ENCODE measurements around the gene GNAL. TPM values are rescaled to one million over a fixed set of nuclear protein-coding genes. Genes with fewer than 3 reads are reported as not detected.

Gene GNAL
- total and polyA plus RNA-seq, 2 experiments from 2014 or later = 7.5 to 21.6 TPM

DNA sequence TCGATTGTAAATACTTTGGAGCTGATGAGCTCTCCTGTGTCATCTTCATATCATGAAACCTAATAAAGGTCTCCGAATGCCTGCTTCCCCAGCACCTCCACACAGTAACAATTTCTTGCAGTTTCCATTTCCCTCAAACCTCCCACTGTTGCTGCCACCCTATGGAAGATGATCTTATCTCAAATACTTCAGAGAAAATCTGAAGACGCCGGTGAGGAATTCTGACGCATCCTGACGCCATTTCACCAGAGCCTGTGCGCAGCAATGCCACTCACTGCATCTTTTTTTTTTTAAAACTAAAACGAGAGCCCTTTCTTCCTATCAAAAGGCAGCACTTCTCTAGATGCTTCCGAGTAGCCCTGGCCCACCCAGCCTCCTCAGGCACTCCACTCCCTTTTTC lies 31.9 kb upstream of the GNAL start (continued):
- TF ChIP-seq, protein P1, sequence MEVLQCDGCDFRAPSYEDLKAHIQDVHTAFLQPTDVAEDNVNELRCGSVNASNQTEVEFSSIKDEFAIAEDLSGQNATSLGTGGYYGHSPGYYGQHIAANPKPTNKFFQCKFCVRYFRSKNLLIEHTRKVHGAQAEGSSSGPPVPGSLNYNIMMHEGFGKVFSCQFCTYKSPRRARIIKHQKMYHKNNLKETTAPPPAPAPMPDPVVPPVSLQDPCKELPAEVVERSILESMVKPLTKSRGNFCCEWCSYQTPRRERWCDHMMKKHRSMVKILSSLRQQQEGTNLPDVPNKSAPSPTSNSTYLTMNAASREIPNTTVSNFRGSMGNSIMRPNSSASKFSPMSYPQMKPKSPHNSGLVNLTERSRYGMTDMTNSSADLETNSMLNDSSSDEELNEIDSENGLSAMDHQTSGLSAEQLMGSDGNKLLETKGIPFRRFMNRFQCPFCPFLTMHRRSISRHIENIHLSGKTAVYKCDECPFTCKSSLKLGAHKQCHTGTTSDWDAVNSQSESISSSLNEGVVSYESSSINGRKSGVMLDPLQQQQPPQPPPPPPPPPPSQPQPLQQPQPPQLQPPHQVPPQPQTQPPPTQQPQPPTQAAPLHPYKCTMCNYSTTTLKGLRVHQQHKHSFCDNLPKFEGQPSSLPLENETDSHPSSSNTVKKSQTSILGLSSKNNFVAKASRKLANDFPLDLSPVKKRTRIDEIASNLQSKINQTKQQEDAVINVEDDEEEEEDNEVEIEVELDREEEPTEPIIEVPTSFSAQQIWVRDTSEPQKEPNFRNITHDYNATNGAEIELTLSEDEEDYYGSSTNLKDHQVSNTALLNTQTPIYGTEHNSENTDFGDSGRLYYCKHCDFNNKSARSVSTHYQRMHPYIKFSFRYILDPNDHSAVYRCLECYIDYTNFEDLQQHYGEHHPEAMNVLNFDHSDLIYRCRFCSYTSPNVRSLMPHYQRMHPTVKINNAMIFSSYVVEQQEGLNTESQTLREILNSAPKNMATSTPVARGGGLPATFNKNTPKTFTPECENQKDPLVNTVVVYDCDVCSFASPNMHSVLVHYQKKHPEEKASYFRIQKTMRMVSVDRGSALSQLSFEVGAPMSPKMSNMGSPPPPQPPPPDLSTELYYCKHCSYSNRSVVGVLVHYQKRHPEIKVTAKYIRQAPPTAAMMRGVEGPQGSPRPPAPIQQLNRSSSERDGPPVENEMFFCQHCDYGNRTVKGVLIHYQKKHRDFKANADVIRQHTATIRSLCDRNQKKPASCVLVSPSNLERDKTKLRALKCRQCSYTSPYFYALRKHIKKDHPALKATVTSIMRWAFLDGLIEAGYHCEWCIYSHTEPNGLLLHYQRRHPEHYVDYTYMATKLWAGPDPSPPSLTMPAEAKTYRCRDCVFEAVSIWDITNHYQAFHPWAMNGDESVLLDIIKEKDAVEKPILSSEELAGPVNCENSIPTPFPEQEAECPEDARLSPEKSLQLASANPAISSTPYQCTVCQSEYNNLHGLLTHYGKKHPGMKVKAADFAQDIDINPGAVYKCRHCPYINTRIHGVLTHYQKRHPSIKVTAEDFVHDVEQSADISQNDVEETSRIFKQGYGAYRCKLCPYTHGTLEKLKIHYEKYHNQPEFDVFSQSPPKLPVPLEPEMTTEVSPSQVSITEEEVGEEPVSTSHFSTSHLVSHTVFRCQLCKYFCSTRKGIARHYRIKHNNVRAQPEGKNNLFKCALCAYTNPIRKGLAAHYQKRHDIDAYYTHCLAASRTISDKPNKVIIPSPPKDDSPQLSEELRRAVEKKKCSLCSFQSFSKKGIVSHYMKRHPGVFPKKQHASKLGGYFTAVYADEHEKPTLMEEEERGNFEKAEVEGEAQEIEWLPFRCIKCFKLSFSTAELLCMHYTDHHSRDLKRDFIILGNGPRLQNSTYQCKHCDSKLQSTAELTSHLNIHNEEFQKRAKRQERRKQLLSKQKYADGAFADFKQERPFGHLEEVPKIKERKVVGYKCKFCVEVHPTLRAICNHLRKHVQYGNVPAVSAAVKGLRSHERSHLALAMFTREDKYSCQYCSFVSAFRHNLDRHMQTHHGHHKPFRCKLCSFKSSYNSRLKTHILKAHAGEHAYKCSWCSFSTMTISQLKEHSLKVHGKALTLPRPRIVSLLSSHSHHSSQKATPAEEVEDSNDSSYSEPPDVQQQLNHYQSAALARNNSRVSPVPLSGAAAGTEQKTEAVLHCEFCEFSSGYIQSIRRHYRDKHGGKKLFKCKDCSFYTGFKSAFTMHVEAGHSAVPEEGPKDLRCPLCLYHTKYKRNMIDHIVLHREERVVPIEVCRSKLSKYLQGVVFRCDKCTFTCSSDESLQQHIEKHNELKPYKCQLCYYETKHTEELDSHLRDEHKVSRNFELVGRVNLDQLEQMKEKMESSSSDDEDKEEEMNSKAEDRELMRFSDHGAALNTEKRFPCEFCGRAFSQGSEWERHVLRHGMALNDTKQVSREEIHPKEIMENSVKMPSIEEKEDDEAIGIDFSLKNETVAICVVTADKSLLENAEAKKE (CRISPR knock-in tag; IDR thresholded peaks at IDR 0.05) = no peak
- TF ChIP-seq, protein P2, sequence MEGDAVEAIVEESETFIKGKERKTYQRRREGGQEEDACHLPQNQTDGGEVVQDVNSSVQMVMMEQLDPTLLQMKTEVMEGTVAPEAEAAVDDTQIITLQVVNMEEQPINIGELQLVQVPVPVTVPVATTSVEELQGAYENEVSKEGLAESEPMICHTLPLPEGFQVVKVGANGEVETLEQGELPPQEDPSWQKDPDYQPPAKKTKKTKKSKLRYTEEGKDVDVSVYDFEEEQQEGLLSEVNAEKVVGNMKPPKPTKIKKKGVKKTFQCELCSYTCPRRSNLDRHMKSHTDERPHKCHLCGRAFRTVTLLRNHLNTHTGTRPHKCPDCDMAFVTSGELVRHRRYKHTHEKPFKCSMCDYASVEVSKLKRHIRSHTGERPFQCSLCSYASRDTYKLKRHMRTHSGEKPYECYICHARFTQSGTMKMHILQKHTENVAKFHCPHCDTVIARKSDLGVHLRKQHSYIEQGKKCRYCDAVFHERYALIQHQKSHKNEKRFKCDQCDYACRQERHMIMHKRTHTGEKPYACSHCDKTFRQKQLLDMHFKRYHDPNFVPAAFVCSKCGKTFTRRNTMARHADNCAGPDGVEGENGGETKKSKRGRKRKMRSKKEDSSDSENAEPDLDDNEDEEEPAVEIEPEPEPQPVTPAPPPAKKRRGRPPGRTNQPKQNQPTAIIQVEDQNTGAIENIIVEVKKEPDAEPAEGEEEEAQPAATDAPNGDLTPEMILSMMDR (conservative IDR thresholded peaks at IDR 0.05; ENCODE audit: low read depth in 2 of 2) = no peak
- no peak for TF ChIP-seq ZNF331 (CRISPR knock-in tag; IDR thresholded peaks at IDR 0.05; ENCODE audit: low read depth)
- TF ChIP-seq, protein P3, sequence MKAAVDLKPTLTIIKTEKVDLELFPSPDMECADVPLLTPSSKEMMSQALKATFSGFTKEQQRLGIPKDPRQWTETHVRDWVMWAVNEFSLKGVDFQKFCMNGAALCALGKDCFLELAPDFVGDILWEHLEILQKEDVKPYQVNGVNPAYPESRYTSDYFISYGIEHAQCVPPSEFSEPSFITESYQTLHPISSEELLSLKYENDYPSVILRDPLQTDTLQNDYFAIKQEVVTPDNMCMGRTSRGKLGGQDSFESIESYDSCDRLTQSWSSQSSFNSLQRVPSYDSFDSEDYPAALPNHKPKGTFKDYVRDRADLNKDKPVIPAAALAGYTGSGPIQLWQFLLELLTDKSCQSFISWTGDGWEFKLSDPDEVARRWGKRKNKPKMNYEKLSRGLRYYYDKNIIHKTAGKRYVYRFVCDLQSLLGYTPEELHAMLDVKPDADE (IDR thresholded peaks at IDR 0.05) = no peak
- TF ChIP-seq ZNF114 (CRISPR knock-in tag; IDR thresholded peaks at IDR 0.05) = no peak
- TF ChIP-seq, protein P4, sequence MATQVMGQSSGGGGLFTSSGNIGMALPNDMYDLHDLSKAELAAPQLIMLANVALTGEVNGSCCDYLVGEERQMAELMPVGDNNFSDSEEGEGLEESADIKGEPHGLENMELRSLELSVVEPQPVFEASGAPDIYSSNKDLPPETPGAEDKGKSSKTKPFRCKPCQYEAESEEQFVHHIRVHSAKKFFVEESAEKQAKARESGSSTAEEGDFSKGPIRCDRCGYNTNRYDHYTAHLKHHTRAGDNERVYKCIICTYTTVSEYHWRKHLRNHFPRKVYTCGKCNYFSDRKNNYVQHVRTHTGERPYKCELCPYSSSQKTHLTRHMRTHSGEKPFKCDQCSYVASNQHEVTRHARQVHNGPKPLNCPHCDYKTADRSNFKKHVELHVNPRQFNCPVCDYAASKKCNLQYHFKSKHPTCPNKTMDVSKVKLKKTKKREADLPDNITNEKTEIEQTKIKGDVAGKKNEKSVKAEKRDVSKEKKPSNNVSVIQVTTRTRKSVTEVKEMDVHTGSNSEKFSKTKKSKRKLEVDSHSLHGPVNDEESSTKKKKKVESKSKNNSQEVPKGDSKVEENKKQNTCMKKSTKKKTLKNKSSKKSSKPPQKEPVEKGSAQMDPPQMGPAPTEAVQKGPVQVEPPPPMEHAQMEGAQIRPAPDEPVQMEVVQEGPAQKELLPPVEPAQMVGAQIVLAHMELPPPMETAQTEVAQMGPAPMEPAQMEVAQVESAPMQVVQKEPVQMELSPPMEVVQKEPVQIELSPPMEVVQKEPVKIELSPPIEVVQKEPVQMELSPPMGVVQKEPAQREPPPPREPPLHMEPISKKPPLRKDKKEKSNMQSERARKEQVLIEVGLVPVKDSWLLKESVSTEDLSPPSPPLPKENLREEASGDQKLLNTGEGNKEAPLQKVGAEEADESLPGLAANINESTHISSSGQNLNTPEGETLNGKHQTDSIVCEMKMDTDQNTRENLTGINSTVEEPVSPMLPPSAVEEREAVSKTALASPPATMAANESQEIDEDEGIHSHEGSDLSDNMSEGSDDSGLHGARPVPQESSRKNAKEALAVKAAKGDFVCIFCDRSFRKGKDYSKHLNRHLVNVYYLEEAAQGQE (IDR thresholded peaks at IDR 0.05; ENCODE audit: unreplicated experiment) = no peak
- no peak for TF ChIP-seq EZH2phosphoT487 (IDR thresholded peaks at IDR 0.05; ENCODE audit: unreplicated experiment)
- TF ChIP-seq NANOG (IDR thresholded peaks at IDR 0.05; ENCODE audit: borderline replicate concordance) = no peak

Data from GM23338 (cell line).